ENCODE data around the gene ZNF385B.

- TF ChIP-seq CTCF (IDR thresholded peaks at IDR 0.05) (no peak), POLR2AphosphoS5 (IDR thresholded peaks at IDR 0.05) (no peak)
These were observed 391.3 kb downstream of the ZNF385B start for GRCh38 chr2:179470089-179470488.

Data from esophagus muscularis mucosa (tissue), 3 donors.